Liver (tissue), 3 donors: Measurements from ENCODE around the gene CAPZB.

ENCODE experiments used
- GABPA ChIP-seq, 2 donors: IDR thresholded peaks in 1 of 2; conservative IDR thresholded peaks in 1 of 2; 2 replicates each; pipeline ENCODE4 v1.6.1; 2016; ENCODE audit warnings: antibody characterized with exemption in 2 of 2, mild to moderate bottlenecking in 1 of 2, moderate library complexity in 1 of 2
- RAD21 ChIP-seq, 2 donors: IDR thresholded peaks; 2 replicates each; pipeline ENCODE4 v1.6.1; 2016; ENCODE audit warnings: antibody characterized with exemption in 2 of 2, mild to moderate bottlenecking in 2 of 2
- TAF1 ChIP-seq: conservative IDR thresholded peaks from 2 replicates; pipeline ENCODE4 v1.6.1; 2016; ENCODE audit warnings: antibody characterized with exemption, mild to moderate bottlenecking
- YY1 ChIP-seq: IDR thresholded peaks from 2 replicates; pipeline ENCODE4 v1.6.1; 2016; ENCODE audit warnings: antibody characterized with exemption, mild to moderate bottlenecking
- TF ChIP-seq, protein P1 (sequence below): fragments of 150-350 bp; IDR thresholded peaks from 2 replicates; pipeline ENCODE4 v1.5.1; 2017; ENCODE audit warnings: improper control_type of control experiment, low read depth, low read length; ENCODE audit not compliant: missing input control
- TF ChIP-seq, protein P2 (sequence below): IDR thresholded peaks from 2 replicates; pipeline ENCODE4 v1.6.1; 2016; ENCODE audit warnings: antibody characterized with exemption
- TF ChIP-seq, protein P3 (sequence below): IDR thresholded peaks from 2 replicates; pipeline ENCODE4 v1.6.1; 2016; ENCODE audit warnings: antibody characterized with exemption, mild to moderate bottlenecking
- donor health status: healthy.
- donor health status: healthy.

DNA sequence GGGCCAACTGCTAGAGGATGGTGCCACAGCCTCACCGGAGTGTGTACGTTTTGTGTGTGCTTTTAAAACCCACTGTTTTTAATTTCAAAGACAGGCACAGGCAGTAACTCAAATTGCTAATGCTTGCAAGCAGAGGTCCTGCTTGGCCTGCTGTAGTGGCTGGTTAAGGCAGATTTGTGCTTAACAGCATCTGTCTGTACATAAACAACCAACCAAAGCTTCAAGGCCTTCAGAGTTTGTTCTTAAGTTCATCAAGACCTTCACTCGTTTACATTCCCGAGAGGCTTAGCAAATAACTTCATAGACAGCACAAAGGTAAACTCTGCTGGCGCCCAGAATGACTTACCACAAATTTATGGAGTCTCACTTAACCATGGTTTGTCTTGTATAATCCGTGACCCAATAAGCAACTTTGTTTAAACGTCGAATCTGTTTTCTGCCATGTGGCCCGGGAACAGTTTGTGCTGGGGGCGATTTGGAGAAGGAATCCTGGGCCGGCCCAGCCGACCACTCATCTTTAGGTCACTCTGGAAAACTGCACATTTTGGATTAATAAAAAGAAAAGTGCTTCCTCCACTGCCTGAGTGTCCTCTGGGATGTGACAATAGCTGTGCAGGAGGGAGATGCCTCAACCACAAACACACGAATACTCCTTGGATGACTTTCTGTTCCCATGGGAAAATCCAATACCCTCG lies 58.1 kb downstream of the CAPZB start:
- TF ChIP-seq, protein P1, sequence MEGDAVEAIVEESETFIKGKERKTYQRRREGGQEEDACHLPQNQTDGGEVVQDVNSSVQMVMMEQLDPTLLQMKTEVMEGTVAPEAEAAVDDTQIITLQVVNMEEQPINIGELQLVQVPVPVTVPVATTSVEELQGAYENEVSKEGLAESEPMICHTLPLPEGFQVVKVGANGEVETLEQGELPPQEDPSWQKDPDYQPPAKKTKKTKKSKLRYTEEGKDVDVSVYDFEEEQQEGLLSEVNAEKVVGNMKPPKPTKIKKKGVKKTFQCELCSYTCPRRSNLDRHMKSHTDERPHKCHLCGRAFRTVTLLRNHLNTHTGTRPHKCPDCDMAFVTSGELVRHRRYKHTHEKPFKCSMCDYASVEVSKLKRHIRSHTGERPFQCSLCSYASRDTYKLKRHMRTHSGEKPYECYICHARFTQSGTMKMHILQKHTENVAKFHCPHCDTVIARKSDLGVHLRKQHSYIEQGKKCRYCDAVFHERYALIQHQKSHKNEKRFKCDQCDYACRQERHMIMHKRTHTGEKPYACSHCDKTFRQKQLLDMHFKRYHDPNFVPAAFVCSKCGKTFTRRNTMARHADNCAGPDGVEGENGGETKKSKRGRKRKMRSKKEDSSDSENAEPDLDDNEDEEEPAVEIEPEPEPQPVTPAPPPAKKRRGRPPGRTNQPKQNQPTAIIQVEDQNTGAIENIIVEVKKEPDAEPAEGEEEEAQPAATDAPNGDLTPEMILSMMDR = no peak
- TF ChIP-seq, protein P2, sequence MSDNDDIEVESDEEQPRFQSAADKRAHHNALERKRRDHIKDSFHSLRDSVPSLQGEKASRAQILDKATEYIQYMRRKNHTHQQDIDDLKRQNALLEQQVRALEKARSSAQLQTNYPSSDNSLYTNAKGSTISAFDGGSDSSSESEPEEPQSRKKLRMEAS = no peak
- TF ChIP-seq, protein P3, sequence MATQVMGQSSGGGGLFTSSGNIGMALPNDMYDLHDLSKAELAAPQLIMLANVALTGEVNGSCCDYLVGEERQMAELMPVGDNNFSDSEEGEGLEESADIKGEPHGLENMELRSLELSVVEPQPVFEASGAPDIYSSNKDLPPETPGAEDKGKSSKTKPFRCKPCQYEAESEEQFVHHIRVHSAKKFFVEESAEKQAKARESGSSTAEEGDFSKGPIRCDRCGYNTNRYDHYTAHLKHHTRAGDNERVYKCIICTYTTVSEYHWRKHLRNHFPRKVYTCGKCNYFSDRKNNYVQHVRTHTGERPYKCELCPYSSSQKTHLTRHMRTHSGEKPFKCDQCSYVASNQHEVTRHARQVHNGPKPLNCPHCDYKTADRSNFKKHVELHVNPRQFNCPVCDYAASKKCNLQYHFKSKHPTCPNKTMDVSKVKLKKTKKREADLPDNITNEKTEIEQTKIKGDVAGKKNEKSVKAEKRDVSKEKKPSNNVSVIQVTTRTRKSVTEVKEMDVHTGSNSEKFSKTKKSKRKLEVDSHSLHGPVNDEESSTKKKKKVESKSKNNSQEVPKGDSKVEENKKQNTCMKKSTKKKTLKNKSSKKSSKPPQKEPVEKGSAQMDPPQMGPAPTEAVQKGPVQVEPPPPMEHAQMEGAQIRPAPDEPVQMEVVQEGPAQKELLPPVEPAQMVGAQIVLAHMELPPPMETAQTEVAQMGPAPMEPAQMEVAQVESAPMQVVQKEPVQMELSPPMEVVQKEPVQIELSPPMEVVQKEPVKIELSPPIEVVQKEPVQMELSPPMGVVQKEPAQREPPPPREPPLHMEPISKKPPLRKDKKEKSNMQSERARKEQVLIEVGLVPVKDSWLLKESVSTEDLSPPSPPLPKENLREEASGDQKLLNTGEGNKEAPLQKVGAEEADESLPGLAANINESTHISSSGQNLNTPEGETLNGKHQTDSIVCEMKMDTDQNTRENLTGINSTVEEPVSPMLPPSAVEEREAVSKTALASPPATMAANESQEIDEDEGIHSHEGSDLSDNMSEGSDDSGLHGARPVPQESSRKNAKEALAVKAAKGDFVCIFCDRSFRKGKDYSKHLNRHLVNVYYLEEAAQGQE = no peak
- TF ChIP-seq TAF1 (no peak), RAD21 (IDR thresholded peaks at IDR 0.05) (no peak), YY1 (no peak), GABPA (IDR thresholded peaks at IDR 0.05 in 1 of 2, conservative IDR thresholded peaks at IDR 0.05 in 1 of 2) (no peak)
